Astrocyte (in vitro differentiated cells and primary cell): ENCODE measurements around the gene FITM2. TPM values are rescaled to one million over a fixed set of nuclear protein-coding genes. Genes with fewer than 3 reads are reported as not detected.
"Not testable (repeated sequence)": the region's sequence is repeated elsewhere in the genome, so short reads cannot be mapped to it uniquely, and the experiment has no call there.

Experiments used
- DNase-seq: peaks from one replicate; pipeline ENCODE4 v3.0.0-alpha.2; 2010; ENCODE audit warnings: low read depth
- FAIRE-seq: peaks from 2 replicates; lab custom pipeline; 2011; peaks lifted over from hg19 to GRCh38; lab: Jason Lieb, UNC
- H2AFZ ChIP-seq: 2 replicates; pipeline ENCODE4 v1.6.0; 2012; ENCODE audit warnings: low read depth, low read length, inconsistent platforms
- H3K27ac ChIP-seq: 2 replicates; pipeline ENCODE4 v1.5.1; 2011; ENCODE audit warnings: low read depth, low read length, inconsistent platforms
- H3K27me3 ChIP-seq: 2 replicates; pipeline ENCODE4 v1.6.0; 2011; ENCODE audit warnings: low read length, inconsistent platforms; ENCODE audit not compliant: insufficient read depth
- H3K36me3 ChIP-seq: 2 replicates; pipeline ENCODE4 v1.5.1; 2011; ENCODE audit warnings: low read length, inconsistent platforms; ENCODE audit not compliant: insufficient read depth
- H3K4me1 ChIP-seq: 2 replicates; pipeline ENCODE4 v1.5.1; 2011; ENCODE audit warnings: low read length, inconsistent platforms; ENCODE audit not compliant: insufficient read depth
- H3K4me2 ChIP-seq: 2 replicates; pipeline ENCODE4 v1.6.0; 2012; ENCODE audit warnings: low read length, inconsistent platforms
- H3K4me3 ChIP-seq: 2 replicates; pipeline ENCODE4 v1.5.1; 2011; ENCODE audit warnings: low read depth, mild to moderate bottlenecking, low read length, inconsistent platforms; ENCODE audit not compliant: insufficient read depth
- H3K79me2 ChIP-seq: 2 replicates; pipeline ENCODE4 v1.6.0; 2012; ENCODE audit warnings: mild to moderate bottlenecking, low read length, inconsistent platforms; ENCODE audit not compliant: insufficient read depth
- H3K9ac ChIP-seq: 2 replicates; pipeline ENCODE4 v1.6.0; 2012; ENCODE audit warnings: mild to moderate bottlenecking, low read length, inconsistent platforms
- H3K9me3 ChIP-seq: 2 replicates; pipeline ENCODE4 v1.5.1; 2012; ENCODE audit warnings: low read depth, mild to moderate bottlenecking, low read length, inconsistent platforms; ENCODE audit not compliant: insufficient read depth
- H4K20me1 ChIP-seq: 2 replicates; pipeline ENCODE4 v1.6.0; 2012; ENCODE audit warnings: low read length, inconsistent platforms; ENCODE audit not compliant: insufficient read depth
- H3K27ac Mint-ChIP-seq: one replicate; pipeline ENCODE4 v1.8.0; 2021; ENCODE audit warnings: mild to moderate bottlenecking, mixed read lengths; ENCODE audit not compliant: unreplicated experiment
- H3K27me3 Mint-ChIP-seq: one replicate; pipeline ENCODE4 v1.8.0; 2021; ENCODE audit warnings: low read depth, mixed read lengths; ENCODE audit not compliant: unreplicated experiment
- H3K36me3 Mint-ChIP-seq: one replicate; pipeline ENCODE4 v1.8.0; 2021; ENCODE audit warnings: low read depth, mixed read lengths; ENCODE audit not compliant: unreplicated experiment
- H3K4me1 Mint-ChIP-seq: one replicate; pipeline ENCODE4 v1.8.0; 2021; ENCODE audit warnings: low read depth, mixed read lengths; ENCODE audit not compliant: unreplicated experiment
- H3K4me3 Mint-ChIP-seq: one replicate; pipeline ENCODE4 v1.8.0; 2021; ENCODE audit warnings: mild to moderate bottlenecking, moderate library complexity, mixed read lengths; ENCODE audit not compliant: unreplicated experiment
- H3K9me3 Mint-ChIP-seq: one replicate; pipeline ENCODE4 v1.8.0; 2021; ENCODE audit warnings: mild to moderate bottlenecking, mixed read lengths; ENCODE audit not compliant: unreplicated experiment
- EZH2 ChIP-seq: IDR thresholded peaks from 2 replicates; pipeline ENCODE4 v1.6.1; 2012; ENCODE audit warnings: mild to moderate bottlenecking, low read length, inconsistent platforms; ENCODE audit not compliant: insufficient read depth
- total RNA-seq: library from RNA; stranded (reverse); gene quantifications from 2 replicates; pipeline ENCODE4 v1.2.1, GENCODE V29; 2021
- TF ChIP-seq, protein P1 (sequence below): IDR thresholded peaks from 2 replicates; pipeline ENCODE4 v1.5.1; 2011; ENCODE audit warnings: low read depth, mild to moderate bottlenecking, inconsistent platforms, low read length, moderate library complexity; ENCODE audit not compliant: insufficient read depth

Gene FITM2
- total RNA-seq, 1 donor from 2014 or later, result 6.3 TPM

DNA sequence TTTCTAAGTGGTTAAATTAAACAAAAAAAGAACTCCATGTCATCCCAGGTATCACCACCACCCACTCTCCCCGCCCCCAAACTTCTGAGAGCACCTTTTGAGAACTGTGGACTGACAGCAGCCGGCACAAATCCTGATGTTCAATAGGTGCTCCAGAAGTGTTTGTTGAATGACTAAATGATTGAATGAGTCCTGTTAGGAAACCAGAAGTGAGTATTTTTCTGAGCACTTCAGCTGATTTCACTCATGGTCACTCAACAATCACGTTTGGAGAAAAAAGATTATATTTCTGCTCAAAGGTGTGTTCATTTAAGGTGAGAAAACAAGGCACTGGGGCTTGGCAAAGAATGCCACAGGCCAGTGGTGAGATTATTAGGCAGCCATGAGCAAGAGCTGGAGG, 38.3 kb upstream of the FITM2 start:
- no peak overlapping the region for H3K4me2 ChIP-seq
- H3K27ac Mint-ChIP-seq, result no peak overlapping the region
- DNase-seq (no peak), FAIRE-seq (no peak)
- H3K27ac ChIP-seq, result no peak overlapping the region
- no peak overlapping the region for H2AFZ ChIP-seq
- no peak overlapping the region for H3K4me3 ChIP-seq
- no peaks in the 10 kb centered on the region for H3K9me3 ChIP-seq
- H3K36me3 Mint-ChIP-seq, result no peaks in the 10 kb centered on the region
- no peak overlapping the region for H3K9ac ChIP-seq
- H4K20me1 ChIP-seq, result no peaks in the 10 kb centered on the region
- no peak for TF ChIP-seq EZH2
- TF ChIP-seq, protein P1, sequence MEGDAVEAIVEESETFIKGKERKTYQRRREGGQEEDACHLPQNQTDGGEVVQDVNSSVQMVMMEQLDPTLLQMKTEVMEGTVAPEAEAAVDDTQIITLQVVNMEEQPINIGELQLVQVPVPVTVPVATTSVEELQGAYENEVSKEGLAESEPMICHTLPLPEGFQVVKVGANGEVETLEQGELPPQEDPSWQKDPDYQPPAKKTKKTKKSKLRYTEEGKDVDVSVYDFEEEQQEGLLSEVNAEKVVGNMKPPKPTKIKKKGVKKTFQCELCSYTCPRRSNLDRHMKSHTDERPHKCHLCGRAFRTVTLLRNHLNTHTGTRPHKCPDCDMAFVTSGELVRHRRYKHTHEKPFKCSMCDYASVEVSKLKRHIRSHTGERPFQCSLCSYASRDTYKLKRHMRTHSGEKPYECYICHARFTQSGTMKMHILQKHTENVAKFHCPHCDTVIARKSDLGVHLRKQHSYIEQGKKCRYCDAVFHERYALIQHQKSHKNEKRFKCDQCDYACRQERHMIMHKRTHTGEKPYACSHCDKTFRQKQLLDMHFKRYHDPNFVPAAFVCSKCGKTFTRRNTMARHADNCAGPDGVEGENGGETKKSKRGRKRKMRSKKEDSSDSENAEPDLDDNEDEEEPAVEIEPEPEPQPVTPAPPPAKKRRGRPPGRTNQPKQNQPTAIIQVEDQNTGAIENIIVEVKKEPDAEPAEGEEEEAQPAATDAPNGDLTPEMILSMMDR, result no peak
- H3K36me3 ChIP-seq, result no peaks in the 10 kb centered on the region
- no peaks in the 10 kb centered on the region for H3K4me1 Mint-ChIP-seq
- no peaks in the 10 kb centered on the region for H3K4me1 ChIP-seq
- H3K27me3 Mint-ChIP-seq, result peaks cover 16% of the 10 kb centered on the region
- H3K4me3 Mint-ChIP-seq, result no peak overlapping the region
- no peaks in the 10 kb centered on the region for H3K79me2 ChIP-seq
- no peaks in the 10 kb centered on the region for H3K9me3 Mint-ChIP-seq
- no peaks in the 10 kb centered on the region for H3K27me3 ChIP-seq

DNA sequence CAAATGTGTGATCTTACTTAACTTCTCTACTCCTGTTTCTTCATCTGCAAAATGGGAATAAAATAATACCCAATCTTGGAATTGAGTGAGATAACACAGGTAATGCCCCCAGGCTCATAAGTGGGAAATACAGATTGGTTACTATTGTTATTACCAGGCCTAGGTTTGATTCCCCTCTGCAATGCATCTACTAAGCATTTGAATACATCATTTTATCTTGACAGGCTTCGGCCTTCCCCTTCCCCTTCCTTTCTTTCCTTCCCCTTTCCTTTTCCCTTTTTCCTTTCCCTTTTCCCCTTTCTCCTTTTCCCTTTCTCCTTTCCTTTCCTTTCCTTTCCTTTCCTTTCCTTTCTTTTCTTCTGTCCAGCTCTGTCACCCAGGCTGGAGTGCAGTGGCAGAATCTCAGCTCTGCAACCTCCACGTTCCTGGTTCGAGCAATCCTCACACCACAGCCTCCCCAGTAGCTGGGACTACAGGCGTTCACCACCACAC, 37.2 kb upstream of the FITM2 start:
- Mint-ChIP-seq H3K27me3 (peaks cover 16% of the 10 kb centered on the region), H3K9me3 (no peaks in the 10 kb centered on the region), H3K4me1 (no peaks in the 10 kb centered on the region), H3K36me3 (no peaks in the 10 kb centered on the region), H3K4me3 (peak overlapping the region; percentile 34), H3K27ac (no peak overlapping the region)
- H3K9ac ChIP-seq, result no peak overlapping the region
- no peak overlapping the region for H3K27ac ChIP-seq
- no peak overlapping the region for H2AFZ ChIP-seq
- H3K4me2 ChIP-seq, result no peak overlapping the region
- no peaks in the 10 kb centered on the region for H3K36me3 ChIP-seq
- FAIRE-seq, result no peak
- no peak overlapping the region for H3K4me3 ChIP-seq
- no peaks in the 10 kb centered on the region for H3K27me3 ChIP-seq
- H4K20me1 ChIP-seq, result no peaks in the 10 kb centered on the region
- no peak for DNase-seq
- H3K9me3 ChIP-seq, result no peaks in the 10 kb centered on the region
- no peaks in the 10 kb centered on the region for H3K79me2 ChIP-seq
- TF ChIP-seq, protein P1, result no peak
- no peak for TF ChIP-seq EZH2
- H3K4me1 ChIP-seq, result no peaks in the 10 kb centered on the region

DNA sequence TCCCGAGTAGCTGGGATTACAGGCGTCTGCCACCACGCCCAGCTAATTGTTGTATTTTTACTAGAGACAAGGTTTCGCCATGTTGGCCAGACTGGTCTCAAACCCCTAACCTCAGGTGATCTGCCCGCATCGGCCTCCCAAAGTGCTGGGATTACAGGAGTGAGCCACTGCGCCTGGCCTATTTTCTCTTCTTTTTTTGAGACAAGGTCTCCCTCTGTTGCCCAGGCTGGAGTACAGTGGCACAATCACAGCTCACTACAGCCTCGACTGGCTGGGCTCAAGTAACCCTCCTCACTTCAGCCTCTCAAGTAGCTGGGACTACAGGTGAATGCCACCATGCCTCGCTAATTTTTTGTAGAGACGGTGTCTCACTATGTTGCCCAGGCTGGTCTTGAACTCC, 34.9 kb upstream of the FITM2 start:
- FAIRE-seq, H3K9me3 Mint-ChIP-seq, H3K27ac ChIP-seq, H3K4me2 ChIP-seq, H3K9ac ChIP-seq, H3K4me3 ChIP-seq, H3K4me3 Mint-ChIP-seq, DNase-seq, H3K27me3 ChIP-seq, H3K4me1 Mint-ChIP-seq, H4K20me1 ChIP-seq, H3K79me2 ChIP-seq, H3K9me3 ChIP-seq, H3K36me3 Mint-ChIP-seq, H3K4me1 ChIP-seq, H3K36me3 ChIP-seq, H3K27ac Mint-ChIP-seq, H2AFZ ChIP-seq: not testable (repeated sequence)
- H3K27me3 Mint-ChIP-seq, result peaks cover 11% of the 10 kb centered on the region
